Esophagus squamous epithelium (tissue), 5 donors: ENCODE measurements around the gene HIPK4. TPM values are rescaled to one million over a fixed set of nuclear protein-coding genes. Genes with fewer than 3 reads are reported as not detected.

Source experiments
- DNase-seq: peaks from one replicate; lab custom pipeline; 2025; lab: John Stamatoyannopoulos, UW
- H3K27ac ChIP-seq, 4 donors: fragments of 200-600 bp; sonication (generic); one replicate each; pipeline ENCODE4 v1.5.1; 2016 to 2019; ENCODE audit warnings: mild to moderate bottlenecking in 1 of 4
- H3K27me3 ChIP-seq, 4 donors: fragments of 200-600 bp; sonication (generic); 1 replicate in 3 of 4; 2 replicates in 1 of 4; pipeline versions ENCODE4 v1.5.1 to v1.6.0; 2017 to 2021; ENCODE audit warnings: antibody characterized with exemption in 1 of 4
- H3K36me3 ChIP-seq, 3 donors: fragments of 200-600 bp; sonication (generic); one replicate each; pipeline ENCODE4 v1.5.1; 2016 to 2019
- H3K4me1 ChIP-seq, 3 donors: fragments of 200-600 bp; sonication (generic); one replicate each; pipeline ENCODE4 v1.5.1; 2017 to 2019
- H3K4me3 ChIP-seq, 4 donors: fragments of 200-600 bp; sonication (generic); 1 replicate in 3 of 4; 2 replicates in 1 of 4; pipeline ENCODE4 v1.5.1; 2016 to 2019; ENCODE audit warnings: mild to moderate bottlenecking in 2 of 4, moderate library complexity in 1 of 4
- H3K9me3 ChIP-seq, 3 donors: fragments of 200-600 bp; sonication (generic); one replicate each; pipeline ENCODE4 v1.5.1; 2016 to 2019
- CTCF ChIP-seq, 6 experiments: fragments of 450-650 bp in 4 of 6; fragments of 200-600 bp in 2 of 6; sonication (generic) in 2 of 6; IDR thresholded peaks; one replicate each; pipeline ENCODE4 v1.5.1; 2016 to 2019; ENCODE audit warnings: antibody characterized with exemption in 6 of 6, mild to moderate bottlenecking in 4 of 6, moderate library complexity in 4 of 6
- POLR2A ChIP-seq, 4 donors: fragments of 450-650 bp; IDR thresholded peaks; one replicate each; pipeline ENCODE4 v1.6.1; 2017; ENCODE audit warnings: antibody characterized with exemption in 4 of 4, mild to moderate bottlenecking in 4 of 4, moderate library complexity in 3 of 4
- WGBS, 2 donors: methylation state at CpG; one replicate each; pipeline ENCODE4 v1.1.5; 2018; 5-methylcytosine and 5-hydroxymethylcytosine counted together
- intact Hi-C: fragments of 100-400 bp; cut with DNase I; formaldehyde crosslinking; loops from one replicate; pipeline ENCODE4 v1.15.0; 2022
- total RNA-seq, 4 donors: library from RNA; depleted of rRNA; stranded (reverse); fragments of >200 nt; gene quantifications; one replicate each; pipeline ENCODE4 v1.1.0, GENCODE V29; 2016
- donor health status: DM: yes; HTN: yes; CAD: no.

HIPK4 gene
- total RNA-seq, 4 donors from 2014 or later, result 0.19 TPM; not detected in 3

- peak overlapping the region; percentile 97 to 100 (median 100) for H3K27ac ChIP-seq
- peak overlapping the region in 2 of 4 donors; percentile 75 to 83 for H3K4me3 ChIP-seq
- TF ChIP-seq CTCF (IDR thresholded peaks at IDR 0.05), result no peak
- H3K36me3 ChIP-seq, result peaks cover 0 to 13% (median 7%) of the 10 kb centered on the region in 3 donors
- H3K27me3 ChIP-seq, result no peaks in the 10 kb centered on the region
- intact Hi-C loops, result loop anchor here (10.0 kb wide), 1 partner anchor 183 kb away; the partner anchor contains the start of gene LTBP4
- 77 to 81% methylated on average over 16 of the region's 16 CpGs for WGBS, 2 donors
- H3K9me3 ChIP-seq, result no peaks in the 10 kb centered on the region
- no peak for DNase-seq
- H3K4me1 ChIP-seq, result peaks cover 20 to 65% (median 42%) of the 10 kb centered on the region in 3 donors
These were observed 32.2 kb upstream of the HIPK4 start for GRCh38 chr19:40421993-40422747.

- DNase-seq, result no peak
- H3K27ac ChIP-seq, result peak overlapping the region; percentile 97 to 100 (median 100)
- H3K36me3 ChIP-seq, result peaks cover 0 to 13% (median 7%) of the 10 kb centered on the region in 3 donors
- H3K4me3 ChIP-seq, result peak overlapping the region; percentile 64 to 87 (median 79)
- no peaks in the 10 kb centered on the region for H3K9me3 ChIP-seq
- no peaks in the 10 kb centered on the region for H3K27me3 ChIP-seq
- TF ChIP-seq CTCF (IDR thresholded peaks at IDR 0.05), result peak; percentile 89 to 98 (median 93)
- peak in 3 of 4 donors; percentile 79 to 92 (median 81) for TF ChIP-seq POLR2A (IDR thresholded peaks at IDR 0.05)
- intact Hi-C loops, result loop anchor here (10.0 kb wide), 1 partner anchor 184 kb away; the partner anchor contains the start of gene LTBP4
- H3K4me1 ChIP-seq, result peaks cover 20 to 65% (median 36%) of the 10 kb centered on the region in 3 donors
- WGBS, 2 donors, result 2 to 4% methylated on average over 30 to 40 of the region's 56 CpGs
These were observed 31.1 kb upstream of the HIPK4 start for GRCh38 chr19:40420766-40421765.

- peak overlapping the region; percentile 97 to 100 (median 100) for H3K27ac ChIP-seq
- no peak for DNase-seq
- peaks cover 20 to 66% (median 36%) of the 10 kb centered on the region in 3 donors for H3K4me1 ChIP-seq
- TF ChIP-seq CTCF (IDR thresholded peaks at IDR 0.05) (no peak), POLR2A (IDR thresholded peaks at IDR 0.05) (no peak)
- H3K27me3 ChIP-seq, result no peaks in the 10 kb centered on the region
- WGBS, 2 donors, result 50 to 55% methylated on average over 14 of the region's 14 CpGs
- intact Hi-C loops, result loop anchor here (10.0 kb wide), 1 partner anchor 184 kb away; the partner anchor contains the start of gene LTBP4
- peaks cover 0 to 13% (median 7%) of the 10 kb centered on the region in 3 donors for H3K36me3 ChIP-seq
- H3K4me3 ChIP-seq, result peak overlapping the region; percentile 64 to 87 (median 79)
- H3K9me3 ChIP-seq, result no peaks in the 10 kb centered on the region
These were observed 30.4 kb upstream of the HIPK4 start for GRCh38 chr19:40420451-40420765.

GRCh38 chr19:40419780-40420179, 29.8 kb upstream of the HIPK4 start:
- H3K36me3 ChIP-seq, result peaks cover 0 to 13% (median 7%) of the 10 kb centered on the region in 3 donors
- DNase-seq, result no peak
- TF ChIP-seq CTCF (IDR thresholded peaks at IDR 0.05), result no peak
- intact Hi-C loops, result loop anchor here (10.0 kb wide), 1 partner anchor 185 kb away; the partner anchor contains the start of gene LTBP4
- H3K4me1 ChIP-seq, result peaks cover 20 to 69% (median 36%) of the 10 kb centered on the region in 3 donors
- H3K27ac ChIP-seq, result peak overlapping the region in 1 of 4 donors; percentile 100
- H3K9me3 ChIP-seq, result no peaks in the 10 kb centered on the region
- H3K4me3 ChIP-seq, result no peak overlapping the region
- WGBS, 2 donors, result 90 to 94% methylated on average over 4 to 5 of the region's 5 CpGs
- H3K27me3 ChIP-seq, result no peaks in the 10 kb centered on the region
